B cell (primary cell): ENCODE data around the gene ANKRD62. TPM values are rescaled to one million over a fixed set of nuclear protein-coding genes. Genes with fewer than 3 reads are reported as not detected.

Experiments used
- ATAC-seq: fragments of 200-7000 bp; cut with Tn5 transposase; one replicate; pipeline ENCODE4 v1.10.0; 2021; ENCODE audit warnings: low read depth, mild to moderate bottlenecking, moderate number of reproducible peaks, moderate library complexity
- CTCF ChIA-PET: fragments of 350-600 bp; sonication (Branson Sonifier 250); formaldehyde crosslinking; loops from one replicate; lab custom pipeline; 2021; ENCODE audit warnings: antibody characterized with exemption, inconsistent platforms; lab: Charles Lee
- POLR2A ChIA-PET: fragments of 350-600 bp; sonication (Branson Sonifier 250); formaldehyde crosslinking; loops from one replicate; lab custom pipeline; 2021; ENCODE audit warnings: antibody characterized with exemption; lab: Charles Lee
- DNase-seq: peaks from one replicate; pipeline ENCODE4 v3.0.0; 2013
- H2AFZ ChIP-seq: 2 replicates; pipeline ENCODE4 v1.6.1; 2012; ENCODE audit warnings: mild to moderate bottlenecking, low read depth, low read length; ENCODE audit not compliant: insufficient read depth, poor library complexity, severe bottlenecking
- H3K27ac ChIP-seq, 2 donors: 1 replicate in 1 of 2; 2 replicates in 1 of 2; pipeline ENCODE4 v1.5.1; 2012 to 2013; ENCODE audit warnings: low read length in 2 of 2, mild to moderate bottlenecking in 2 of 2, moderate library complexity in 1 of 2
- H3K27me3 ChIP-seq, 4 experiments: fragments of 200-600 bp in 1 of 4; sonication (generic) in 1 of 4; replicated peaks in 1 of 4; 1 replicate in 2 of 4; 2 replicates in 2 of 4; pipeline versions ENCODE4 v1.6.1 to v1.7.0; 2013 to 2016; ENCODE audit warnings: low read length in 3 of 4, mild to moderate bottlenecking in 2 of 4, mixed read lengths in 1 of 4, moderate library complexity in 1 of 4; ENCODE audit not compliant: insufficient read depth in 4 of 4, control insufficient read depth in 3 of 4; ENCODE audit errors: control extremely low read depth in 1 of 4
- H3K36me3 ChIP-seq, 2 experiments: replicated peaks in 1 of 2; 1 replicate in 1 of 2; 2 replicates in 1 of 2; pipeline versions ENCODE4 v1.6.1 to v1.7.1; 2013; ENCODE audit warnings: low read length in 1 of 2; ENCODE audit not compliant: insufficient read depth in 2 of 2, control insufficient read depth in 1 of 2; ENCODE audit errors: control extremely low read depth in 1 of 2, extremely low read depth in 1 of 2
- H3K4me1 ChIP-seq, 2 donors: fragments of 200-600 bp in 1 of 2; sonication (generic) in 1 of 2; 1 replicate in 1 of 2; 2 replicates in 1 of 2; pipeline versions ENCODE4 v1.5.1 to v1.6.1; 2013 to 2017; ENCODE audit warnings: low read length in 2 of 2; ENCODE audit not compliant: control insufficient read depth in 2 of 2, insufficient read depth in 2 of 2
- H3K4me2 ChIP-seq: replicated peaks from 2 replicates; pipeline ENCODE3; 2012; ENCODE audit warnings: mild to moderate bottlenecking, low read depth, low read length; ENCODE audit not compliant: poor library complexity, severe bottlenecking
- H3K4me3 ChIP-seq, 5 experiments: fragments of 200-600 bp in 1 of 5; sonication (generic) in 1 of 5; 1 replicate in 3 of 5; 2 replicates in 2 of 5; pipeline versions ENCODE4 v1.5.1 to v1.7.0; 2011 to 2016; ENCODE audit warnings: low read length in 4 of 5, mild to moderate bottlenecking in 4 of 5, low read depth in 2 of 5, control low read depth in 1 of 5, moderate library complexity in 1 of 5; ENCODE audit not compliant: insufficient read depth in 1 of 5; ENCODE audit errors: control extremely low read depth in 1 of 5, extremely low read depth in 1 of 5
- H3K79me2 ChIP-seq: fragments of 200-600 bp; sonication (generic); one replicate; pipeline ENCODE4 v1.6.0; 2016; ENCODE audit warnings: low read length; ENCODE audit not compliant: control insufficient read depth, insufficient read depth
- H3K9ac ChIP-seq: fragments of 200-600 bp; sonication (generic); 2 replicates; pipeline ENCODE4 v1.6.1; 2017; ENCODE audit warnings: mild to moderate bottlenecking, low read length, moderate library complexity
- H3K9me3 ChIP-seq, 3 donors: one replicate each; pipeline versions ENCODE4 v1.6.1 to v1.7.1; 2013; ENCODE audit warnings: low read length in 2 of 3; ENCODE audit not compliant: control insufficient read depth in 2 of 3, insufficient read depth in 1 of 3; ENCODE audit errors: control extremely low read depth in 1 of 3
- H4K20me1 ChIP-seq: 2 replicates; pipeline ENCODE4 v1.6.0; 2012; ENCODE audit warnings: mild to moderate bottlenecking, low read length; ENCODE audit not compliant: insufficient read depth, control insufficient read depth, poor library complexity, severe bottlenecking
- H3K27ac Mint-ChIP-seq: one replicate; pipeline ENCODE4 v1.8.0; 2021; ENCODE audit warnings: mixed read lengths
- H3K27me3 Mint-ChIP-seq: one replicate; pipeline ENCODE4 v1.8.0; 2021; ENCODE audit warnings: mixed read lengths
- H3K4me1 Mint-ChIP-seq: one replicate; pipeline ENCODE4 v1.8.0; 2021; ENCODE audit warnings: mixed read lengths
- H3K4me3 Mint-ChIP-seq: one replicate; pipeline ENCODE4 v1.8.0; 2021; ENCODE audit warnings: mixed read lengths
- H3K9me3 Mint-ChIP-seq: one replicate; pipeline ENCODE4 v1.8.0; 2022; ENCODE audit warnings: mixed read lengths; ENCODE audit not compliant: insufficient read depth
- CTCF ChIP-seq: fragments of 200-600 bp; IDR thresholded peaks from one replicate; pipeline ENCODE4 v1.8.0; 2022; ENCODE audit warnings: antibody characterized with exemption, mild to moderate bottlenecking
- EZH2 ChIP-seq: IDR thresholded peaks from 2 replicates; pipeline ENCODE4 v1.6.1; 2012; ENCODE audit warnings: borderline replicate concordance, low read depth, mild to moderate bottlenecking, moderate library complexity, low read length; ENCODE audit not compliant: insufficient read depth, poor library complexity, severe bottlenecking
- WGBS: methylation state at CpG from one replicate; pipeline ENCODE4 v1.1.5; 2013; ENCODE audit warnings: missing lambda C conversion rate; ENCODE audit not compliant: insufficient coverage; 5-methylcytosine and 5-hydroxymethylcytosine counted together
- intact Hi-C: fragments of 100-400 bp; cut with micrococcal nuclease; formaldehyde crosslinking; loops from one replicate; pipeline ENCODE4 v1.10.0; 2022
- polyA plus RNA-seq: library from polyadenylated mRNA; depleted of rRNA; stranded (reverse); fragments of >200 nt; gene quantifications from 2 replicates; pipeline ENCODE4 v1.2.3, GENCODE V29; 2012
- total RNA-seq, 2 donors: library from RNA; stranded (reverse); fragments of 120-200 nt in 1 of 2; gene quantifications; 1 replicate in 1 of 2; 2 replicates in 1 of 2; pipeline versions ENCODE4 v1.2.3 to v1.2.4, GENCODE V29; 2013 to 2022

The ANKRD62 gene
- total and polyA plus RNA-seq, 2 donors (not counting 1 experiment from before 2014, with no cell fraction given) = not detected

- Histone ChIP-seq H3K27me3 (no peaks in the 10 kb centered on the region), H2AFZ (no peak overlapping the region), H3K36me3 (no peaks in the 10 kb centered on the region), H3K79me2 (no peaks in the 10 kb centered on the region), H3K4me2 (no peak overlapping the region), H3K27ac (no peak overlapping the region), H3K4me1 (no peaks in the 10 kb centered on the region), H3K4me3 (no peak overlapping the region), H3K9ac (no peak overlapping the region), H3K9me3 (no peaks in the 10 kb centered on the region), H4K20me1 (no peaks in the 10 kb centered on the region)
- WGBS = 93% methylated on average over 18 of the region's 18 CpGs
- H3K4me1 Mint-ChIP-seq = no peaks in the 10 kb centered on the region
- TF ChIP-seq CTCF (no peak), EZH2 (no peak)
- H3K27ac Mint-ChIP-seq = no peak overlapping the region
- CTCF ChIA-PET = no interaction called here
- no peak for DNase-seq
- peaks cover 5% of the 10 kb centered on the region for H3K27me3 Mint-ChIP-seq
- H3K4me3 Mint-ChIP-seq = no peak overlapping the region
- no peaks in the 10 kb centered on the region for H3K9me3 Mint-ChIP-seq
- POLR2A ChIA-PET = no interaction called here
- intact Hi-C loops = no loop called here
- no peak for ATAC-seq
Measured at GRCh38 chr18:12086677-12087470, 6.8 kb upstream of the ANKRD62 start.

GRCh38 chr18:12087471-12088025, 6.1 kb upstream of the ANKRD62 start:
- no peaks in the 10 kb centered on the region for H3K9me3 Mint-ChIP-seq
- intact Hi-C loops = no loop called here
- Histone ChIP-seq H3K4me2 (no peak overlapping the region), H3K9me3 (no peaks in the 10 kb centered on the region), H3K79me2 (no peaks in the 10 kb centered on the region), H4K20me1 (no peaks in the 10 kb centered on the region), H2AFZ (no peak overlapping the region), H3K27me3 (no peaks in the 10 kb centered on the region), H3K27ac (no peak overlapping the region), H3K36me3 (no peaks in the 10 kb centered on the region), H3K4me3 (no peak overlapping the region), H3K9ac (no peak overlapping the region), H3K4me1 (no peaks in the 10 kb centered on the region)
- POLR2A ChIA-PET = no interaction called here
- no peaks in the 10 kb centered on the region for H3K4me1 Mint-ChIP-seq
- 89% methylated on average over 3 of the region's 3 CpGs for WGBS
- peaks cover 5% of the 10 kb centered on the region for H3K27me3 Mint-ChIP-seq
- no peak for DNase-seq
- no peak for ATAC-seq
- CTCF ChIA-PET = no interaction called here
- H3K4me3 Mint-ChIP-seq = no peak overlapping the region
- TF ChIP-seq EZH2 (no peak), CTCF (no peak)
- H3K27ac Mint-ChIP-seq = no peak overlapping the region
